Keratinocyte (primary cell): ENCODE measurements around the gene ACO2. TPM values are rescaled to one million over a fixed set of nuclear protein-coding genes. Genes with fewer than 3 reads are reported as not detected.

Experiments
- DNase-seq: peaks from one replicate; pipeline ENCODE4 v3.0.0-alpha.2; 2011; ENCODE audit warnings: low read depth, missing footprints, low spot score
- FAIRE-seq: peaks from 2 replicates; lab custom pipeline; 2011; peaks lifted over from hg19 to GRCh38; lab: Jason Lieb, UNC
- H2AFZ ChIP-seq: 2 replicates; pipeline ENCODE4 v1.6.0; 2012; ENCODE audit warnings: low read length, control low read depth, inconsistent platforms; ENCODE audit not compliant: control insufficient read depth
- H3K27ac ChIP-seq: 2 replicates; pipeline ENCODE4 v1.5.1; 2011; ENCODE audit warnings: low read length; ENCODE audit not compliant: control insufficient read depth, insufficient read depth
- H3K27me3 ChIP-seq: 3 replicates; pipeline ENCODE4 v1.6.0; 2011; ENCODE audit warnings: low read length; ENCODE audit not compliant: control insufficient read depth, insufficient read depth; ENCODE audit errors: extremely low read depth
- H3K36me3 ChIP-seq, 2 experiments: 2 replicates in 1 of 2; 3 replicates in 1 of 2; pipeline ENCODE4 v1.5.1; 2011; ENCODE audit warnings: low read length in 2 of 2, mild to moderate bottlenecking in 1 of 2; ENCODE audit not compliant: control insufficient read depth in 2 of 2, insufficient read depth in 2 of 2; ENCODE audit errors: extremely low read depth in 1 of 2
- H3K4me1 ChIP-seq: 3 replicates; pipeline ENCODE4 v1.5.1; 2011; ENCODE audit warnings: low read length; ENCODE audit not compliant: control insufficient read depth, insufficient read depth; ENCODE audit errors: extremely low read depth
- H3K4me2 ChIP-seq: 3 replicates; pipeline ENCODE4 v1.6.0; 2011; ENCODE audit warnings: low read depth, low read length; ENCODE audit not compliant: control insufficient read depth, insufficient read depth; ENCODE audit errors: extremely low read depth
- H3K4me3 ChIP-seq, 3 experiments: fragments of 200-600 bp in 1 of 3; sonication (generic) in 1 of 3; 2 replicates in 2 of 3; 3 replicates in 1 of 3; pipeline ENCODE4 v1.5.1; 2011 to 2016; ENCODE audit warnings: low read length in 3 of 3, mild to moderate bottlenecking in 3 of 3, control low read depth in 2 of 3, inconsistent platforms in 1 of 3, low read depth in 1 of 3, mixed read lengths in 1 of 3, mixed run types in 1 of 3, moderate library complexity in 1 of 3; ENCODE audit not compliant: control insufficient read depth in 2 of 3, insufficient read depth in 2 of 3; ENCODE audit errors: extremely low read depth in 1 of 3
- H3K79me2 ChIP-seq: 2 replicates; pipeline ENCODE4 v1.6.0; 2012; ENCODE audit warnings: low read length; ENCODE audit not compliant: control insufficient read depth, insufficient read depth
- H3K9ac ChIP-seq: 3 replicates; pipeline ENCODE4 v1.6.0; 2011; ENCODE audit warnings: low read length; ENCODE audit not compliant: control insufficient read depth, insufficient read depth; ENCODE audit errors: extremely low read depth
- H3K9me1 ChIP-seq: 3 replicates; pipeline ENCODE4 v1.6.0; 2011; ENCODE audit warnings: low read length; ENCODE audit not compliant: control insufficient read depth, insufficient read depth; ENCODE audit errors: extremely low read depth
- H3K9me3 ChIP-seq: 2 replicates; pipeline ENCODE4 v1.5.1; 2012; ENCODE audit warnings: low read depth, low read length; ENCODE audit not compliant: control insufficient read depth
- H4K20me1 ChIP-seq: 3 replicates; pipeline ENCODE4 v1.6.0; 2011; ENCODE audit warnings: low read length; ENCODE audit not compliant: control insufficient read depth, insufficient read depth; ENCODE audit errors: extremely low read depth
- CTCF ChIP-seq, 3 experiments: IDR thresholded peaks in 1 of 3; conservative IDR thresholded peaks in 1 of 3; optimal IDR thresholded peaks in 1 of 3; 2 replicates in 2 of 3; 3 replicates in 1 of 3; pipeline versions ENCODE3 to v1.5.1; 2011; ENCODE audit warnings: low read length in 3 of 3, mild to moderate bottlenecking in 3 of 3, moderate library complexity in 2 of 3, control low read depth in 1 of 3, inconsistent platforms in 1 of 3; ENCODE audit not compliant: insufficient read depth in 2 of 3; ENCODE audit errors: extremely low read depth in 1 of 3
- EZH2 ChIP-seq: IDR thresholded peaks from one replicate; pipeline ENCODE4 v1.6.1; 2012; ENCODE audit warnings: inconsistent platforms, mild to moderate bottlenecking, low read length, moderate library complexity
- dilution Hi-C: fragments of 300-500 bp; cut with MboI; formaldehyde crosslinking; loops from one replicate; pipeline ENCODE4 v1.7.0; 2020; ENCODE audit warnings: low sequenced_read_pairs; ENCODE audit not compliant: extremely low pct_ligation_motif_present
- polyA plus RNA-seq, 5 experiments: library from polyadenylated mRNA; depleted of rRNA in 3 of 5; stranded (reverse) in 3 of 5; stranded (forward) in 1 of 5; unstranded in 1 of 5; fragments of >200 nt; gene quantifications; 1 replicate in 1 of 5; 2 replicates in 3 of 5; 3 replicates in 1 of 5; pipeline versions ENCODE4 v1.2.1 to v1.2.3, GENCODE V29; 2011 to 2012; ENCODE audit warnings: missing spikeins in 2 of 5, low read depth in 1 of 5, low replicate concordance in 1 of 5

Gene ACO2
- polyA plus RNA-seq, 1 donor (not counting 4 experiments of a cell fraction or from before 2014, with no cell fraction given) = 37.2 TPM

DNA sequence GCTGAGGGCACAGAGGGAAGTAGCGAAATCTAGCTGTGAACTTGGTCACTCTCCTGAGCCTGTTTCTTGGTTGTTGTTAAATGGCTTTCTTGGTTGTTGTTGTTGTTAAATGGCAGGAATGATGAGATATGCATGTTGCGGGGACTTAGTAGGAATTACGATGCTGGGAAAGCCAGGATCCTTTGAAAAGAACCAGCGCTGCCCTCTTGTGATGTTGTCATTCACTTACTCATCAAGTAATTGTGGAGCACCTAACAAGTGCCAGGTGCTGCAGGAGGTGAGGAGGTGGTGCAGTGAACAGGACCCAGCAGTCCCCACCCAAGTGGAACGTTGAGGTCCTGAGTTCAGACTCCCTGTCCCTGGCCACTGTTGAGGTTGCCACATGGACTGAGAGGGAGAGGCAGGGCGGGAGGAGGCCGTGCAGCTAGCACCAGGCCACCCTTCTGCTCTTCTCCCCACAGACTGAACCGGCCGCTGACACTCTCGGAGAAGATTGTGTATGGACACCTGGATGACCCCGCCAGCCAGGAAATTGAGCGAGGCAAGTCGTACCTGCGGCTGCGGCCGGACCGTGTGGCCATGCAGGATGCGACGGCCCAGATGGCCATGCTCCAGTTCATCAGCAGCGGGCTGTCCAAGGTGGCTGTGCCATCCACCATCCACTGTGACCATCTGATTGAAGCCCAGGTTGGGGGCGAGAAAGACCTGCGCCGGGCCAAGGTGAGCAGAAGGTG, 38.6 kb downstream of the ACO2 start:
- DNase-seq (no peak), FAIRE-seq (no peak)
- Histone ChIP-seq H3K9me3 (no peaks in the 10 kb centered on the region), H3K27me3 (no peaks in the 10 kb centered on the region), H3K4me2 (no peak overlapping the region), H2AFZ (no peak overlapping the region), H3K4me3 (no peak overlapping the region), H3K9me1 (no peaks in the 10 kb centered on the region), H3K79me2 (peaks cover 8% of the 10 kb centered on the region), H3K27ac (no peak overlapping the region), H3K9ac (no peak overlapping the region), H4K20me1 (no peaks in the 10 kb centered on the region), H3K36me3 (peaks cover 19 to 32% of the 10 kb centered on the region in 2 experiments), H3K4me1 (peaks cover 13% of the 10 kb centered on the region)
- no peak for TF ChIP-seq EZH2
- no peak for TF ChIP-seq CTCF (optimal IDR thresholded peaks at IDR 0.05 in 1 of 3, IDR thresholded peaks at IDR 0.05 in 1 of 3, conservative IDR thresholded peaks at IDR 0.05 in 1 of 3; ENCODE audit: extremely low read depth in 1 of 3, insufficient read depth in 2 of 3, low read length in 3 of 3)
- dilution Hi-C loops = no loop called here

- Histone ChIP-seq H3K9ac (no peak overlapping the region), H3K9me3 (no peaks in the 10 kb centered on the region), H3K4me3 (no peak overlapping the region), H3K27ac (no peak overlapping the region), H3K4me1 (peaks cover 22% of the 10 kb centered on the region), H3K4me2 (no peak overlapping the region), H4K20me1 (no peaks in the 10 kb centered on the region), H2AFZ (no peak overlapping the region), H3K27me3 (no peaks in the 10 kb centered on the region), H3K36me3 (peaks cover 19 to 37% of the 10 kb centered on the region in 2 experiments), H3K79me2 (peaks cover 8% of the 10 kb centered on the region), H3K9me1 (no peaks in the 10 kb centered on the region)
- no peak for FAIRE-seq
- DNase-seq = no peak
- dilution Hi-C loops = no loop called here
- TF ChIP-seq CTCF (optimal IDR thresholded peaks at IDR 0.05 in 1 of 3, IDR thresholded peaks at IDR 0.05 in 1 of 3, conservative IDR thresholded peaks at IDR 0.05 in 1 of 3; ENCODE audit: extremely low read depth in 1 of 3, insufficient read depth in 2 of 3, low read length in 3 of 3) (no peak), EZH2 (no peak)
These were observed 39.9 kb downstream of the ACO2 start for GRCh38 chr22:41508770-41509170.
